ENCODE measurements around the gene PBXIP1. TPM values are rescaled to one million over a fixed set of nuclear protein-coding genes. Genes with fewer than 3 reads are reported as not detected.
A peak's percentile ranks its signal among the peaks of the same experiment; 100 is the strongest.

PBXIP1 gene
- total RNA-seq, 1 donor from 2014 or later: 75.7 TPM

DNA sequence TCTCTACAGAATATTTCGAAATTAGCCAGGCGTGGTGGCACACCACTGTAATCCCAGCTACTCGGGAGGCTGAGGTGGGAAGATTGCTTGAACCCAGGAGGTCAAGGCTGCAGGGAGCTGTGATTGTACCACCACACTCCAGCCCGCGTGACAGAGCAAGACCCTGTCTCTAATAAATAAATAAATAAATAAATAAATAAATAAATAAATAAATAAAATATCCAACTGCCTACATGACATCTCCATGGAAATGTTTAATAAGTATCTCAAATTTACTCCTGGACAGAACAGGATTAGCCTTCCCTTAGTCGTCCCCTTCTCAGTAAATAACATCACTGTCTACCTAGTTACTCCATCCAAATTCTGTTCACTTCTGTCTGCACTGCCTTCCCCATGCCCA is 56.9 kb downstream of the PBXIP1 start:
- intact Hi-C loops (cut with DNase I): no loop called here

GRCh38 chr1:154896771-154897286 is 59.1 kb downstream of the PBXIP1 start:
- intact Hi-C loops (cut with DNase I): no loop called here
- ATAC-seq (no peak), DNase-seq (peak; percentile 40)
- Histone ChIP-seq H3K27ac (no peak overlapping the region), H3K4me3 (no peak overlapping the region), H3K36me3 (no peaks in the 10 kb centered on the region), H3K4me1 (no peaks in the 10 kb centered on the region), H3K27me3 (no peaks in the 10 kb centered on the region), H3K9me3 (no peaks in the 10 kb centered on the region)
- TF ChIP-seq, protein P1, sequence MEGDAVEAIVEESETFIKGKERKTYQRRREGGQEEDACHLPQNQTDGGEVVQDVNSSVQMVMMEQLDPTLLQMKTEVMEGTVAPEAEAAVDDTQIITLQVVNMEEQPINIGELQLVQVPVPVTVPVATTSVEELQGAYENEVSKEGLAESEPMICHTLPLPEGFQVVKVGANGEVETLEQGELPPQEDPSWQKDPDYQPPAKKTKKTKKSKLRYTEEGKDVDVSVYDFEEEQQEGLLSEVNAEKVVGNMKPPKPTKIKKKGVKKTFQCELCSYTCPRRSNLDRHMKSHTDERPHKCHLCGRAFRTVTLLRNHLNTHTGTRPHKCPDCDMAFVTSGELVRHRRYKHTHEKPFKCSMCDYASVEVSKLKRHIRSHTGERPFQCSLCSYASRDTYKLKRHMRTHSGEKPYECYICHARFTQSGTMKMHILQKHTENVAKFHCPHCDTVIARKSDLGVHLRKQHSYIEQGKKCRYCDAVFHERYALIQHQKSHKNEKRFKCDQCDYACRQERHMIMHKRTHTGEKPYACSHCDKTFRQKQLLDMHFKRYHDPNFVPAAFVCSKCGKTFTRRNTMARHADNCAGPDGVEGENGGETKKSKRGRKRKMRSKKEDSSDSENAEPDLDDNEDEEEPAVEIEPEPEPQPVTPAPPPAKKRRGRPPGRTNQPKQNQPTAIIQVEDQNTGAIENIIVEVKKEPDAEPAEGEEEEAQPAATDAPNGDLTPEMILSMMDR (IDR thresholded peaks at IDR 0.05): no peak

More for the DNA sequence above, 56.9 kb downstream of the PBXIP1 start:
- TF ChIP-seq, protein P1 (IDR thresholded peaks at IDR 0.05): no peak
- Histone ChIP-seq H3K27ac (no peak overlapping the region), H3K4me1 (no peaks in the 10 kb centered on the region), H3K9me3 (no peaks in the 10 kb centered on the region), H3K27me3 (no peaks in the 10 kb centered on the region), H3K4me3 (no peak overlapping the region), H3K36me3 (no peaks in the 10 kb centered on the region)
- DNase-seq (no peak), ATAC-seq (no peak)

- Histone ChIP-seq H3K4me1 (no peaks in the 10 kb centered on the region), H3K4me3 (no peak overlapping the region), H3K36me3 (no peaks in the 10 kb centered on the region), H3K27me3 (no peaks in the 10 kb centered on the region), H3K9me3 (no peaks in the 10 kb centered on the region), H3K27ac (no peak overlapping the region)
- TF ChIP-seq, protein P1 (IDR thresholded peaks at IDR 0.05): no peak
- ATAC-seq (no peak), DNase-seq (no peak)
- intact Hi-C loops (cut with DNase I): no loop called here
Observed at GRCh38 chr1:154895798-154896197, 60.1 kb downstream of the PBXIP1 start.

Small RNA genes within 50 kb of the gene (microRNA-seq; reads per million reads assigned to microRNA genes)
- not detected for gene MIR4258 (ENCODE audit: borderline microRNAs expressed)

Other genes with a start within 250 kb of the PBXIP1 start
- 7.6 TPM for gene KCNN3, start 85.8 kb downstream of the PBXIP1 start, total RNA-seq
- gene PMVK, start 19.4 kb downstream of the PBXIP1 start, total RNA-seq: 38.4 TPM
- gene PYGO2, start 5.7 kb upstream of the PBXIP1 start, total RNA-seq: 27.0 TPM
- 120 TPM for gene SHC1, start 14.6 kb upstream of the PBXIP1 start, total RNA-seq
- gene CKS1B, start 18.6 kb upstream of the PBXIP1 start, total RNA-seq: 27.0 TPM
- 29.0 TPM for gene FLAD1, start 27.2 kb upstream of the PBXIP1 start, total RNA-seq
- not detected for gene LENEP, start 37.5 kb upstream of the PBXIP1 start, total RNA-seq
- 80.4 TPM for gene ZBTB7B, start 46.7 kb upstream of the PBXIP1 start, total RNA-seq
- 1.5 TPM for gene DCST2, start 77.7 kb upstream of the PBXIP1 start, total RNA-seq
- not detected for gene DCST1, start 77.7 kb upstream of the PBXIP1 start, total RNA-seq
- gene ADAM15, start 95.2 kb upstream of the PBXIP1 start, total RNA-seq: 163 TPM
- gene EFNA4, start 107.6 kb upstream of the PBXIP1 start, total RNA-seq: 5.3 TPM
- gene EFNA3, start 122.7 kb upstream of the PBXIP1 start, total RNA-seq: 1.0 TPM
- gene EFNA1, start 171.8 kb upstream of the PBXIP1 start, total RNA-seq: 178 TPM
- 44.7 TPM for gene SLC50A1, start 179.8 kb upstream of the PBXIP1 start, total RNA-seq
- 71.1 TPM for gene DPM3, start 184.4 kb upstream of the PBXIP1 start, total RNA-seq
- gene KRTCAP2, start 217.2 kb upstream of the PBXIP1 start, total RNA-seq: 130 TPM
- gene TRIM46, start 217.8 kb upstream of the PBXIP1 start, total RNA-seq: 0.43 TPM

All from upper lobe of right lung (tissue), 1 donor.